Measurements from ENCODE around the gene KCNF1.

KCNF1 gene

GRCh38 chr2:10864251-10864650 is 47.5 kb upstream of the KCNF1 start:
- TF ChIP-seq ZNF565 (CRISPR knock-in tag; conservative IDR thresholded peaks at IDR 0.05; ENCODE audit: low read depth) (no peak), ZNF8 (CRISPR knock-in tag; IDR thresholded peaks at IDR 0.05) (no peak), CREB5 (CRISPR knock-in tag; IDR thresholded peaks at IDR 0.05; ENCODE audit: low read depth) (no peak), GLIS3 (CRISPR knock-in tag; IDR thresholded peaks at IDR 0.05) (no peak), OSR1 (CRISPR knock-in tag; IDR thresholded peaks at IDR 0.05) (no peak), TSHZ2 (CRISPR knock-in tag; IDR thresholded peaks at IDR 0.05) (no peak), POU6F1 (CRISPR knock-in tag; IDR thresholded peaks at IDR 0.05; ENCODE audit: borderline replicate concordance, low read depth) (no peak), ZFP30 (CRISPR knock-in tag; IDR thresholded peaks at IDR 0.05) (no peak), TCF4 (CRISPR knock-in tag; IDR thresholded peaks at IDR 0.05; ENCODE audit: borderline replicate concordance) (no peak), PPARA (CRISPR knock-in tag; IDR thresholded peaks at IDR 0.05; ENCODE audit: borderline replicate concordance) (no peak), RARB (CRISPR knock-in tag; IDR thresholded peaks at IDR 0.05) (no peak), ZNF70 (CRISPR knock-in tag; IDR thresholded peaks at IDR 0.05) (no peak), CSDC2 (CRISPR knock-in tag; IDR thresholded peaks at IDR 0.05) (no peak), ISL1 (CRISPR knock-in tag; IDR thresholded peaks at IDR 0.05) (no peak), SNAI2 (CRISPR knock-in tag; IDR thresholded peaks at IDR 0.05) (no peak), BACH2 (CRISPR knock-in tag; IDR thresholded peaks at IDR 0.05; ENCODE audit: borderline replicate concordance) (no peak), TOX (CRISPR knock-in tag; IDR thresholded peaks at IDR 0.05; ENCODE audit: borderline replicate concordance) (no peak), PATZ1 (CRISPR knock-in tag; IDR thresholded peaks at IDR 0.05; ENCODE audit: borderline replicate concordance) (no peak), ZFP3 (CRISPR knock-in tag; IDR thresholded peaks at IDR 0.05) (no peak)
- ATAC-seq, result no peak

GRCh38 chr2:10864861-10865636 is 46.7 kb upstream of the KCNF1 start:
- TF ChIP-seq ZC3H10 (CRISPR knock-in tag; IDR thresholded peaks at IDR 0.05) (no peak), ZNF70 (CRISPR knock-in tag; IDR thresholded peaks at IDR 0.05) (no peak), CREB5 (CRISPR knock-in tag; IDR thresholded peaks at IDR 0.05; ENCODE audit: low read depth) (no peak), TSHZ2 (CRISPR knock-in tag; IDR thresholded peaks at IDR 0.05) (no peak), POU6F1 (CRISPR knock-in tag; IDR thresholded peaks at IDR 0.05; ENCODE audit: borderline replicate concordance, low read depth) (no peak), ZFP3 (CRISPR knock-in tag; IDR thresholded peaks at IDR 0.05) (no peak), BACH2 (CRISPR knock-in tag; IDR thresholded peaks at IDR 0.05; ENCODE audit: borderline replicate concordance) (no peak), PATZ1 (CRISPR knock-in tag; IDR thresholded peaks at IDR 0.05; ENCODE audit: borderline replicate concordance) (no peak), SNAI2 (CRISPR knock-in tag; IDR thresholded peaks at IDR 0.05) (no peak), ZNF8 (CRISPR knock-in tag; IDR thresholded peaks at IDR 0.05) (no peak), RARB (CRISPR knock-in tag; IDR thresholded peaks at IDR 0.05) (no peak), TCF4 (CRISPR knock-in tag; IDR thresholded peaks at IDR 0.05; ENCODE audit: borderline replicate concordance) (no peak), GLIS3 (CRISPR knock-in tag; IDR thresholded peaks at IDR 0.05) (no peak), ZFP30 (CRISPR knock-in tag; IDR thresholded peaks at IDR 0.05) (no peak), OSR1 (CRISPR knock-in tag; IDR thresholded peaks at IDR 0.05) (no peak), ESRRG (CRISPR knock-in tag; IDR thresholded peaks at IDR 0.05) (no peak), ZNF565 (CRISPR knock-in tag; conservative IDR thresholded peaks at IDR 0.05; ENCODE audit: low read depth) (no peak)
- no peak for ATAC-seq

All from SK-N-SH treated with all-trans-retinoic acid at 6 μM for 48 hours (cell line).